GM19463 (cell line): ENCODE results near the gene CACNA2D1.
"Not testable (repeated sequence)": the region's sequence is repeated elsewhere in the genome, so short reads cannot be mapped to it uniquely, and the experiment has no call there.

ENCODE experiments used
- ATAC-seq: cut with Tn5 transposase; IDR thresholded peaks from one replicate; pipeline ENCODE4 v1.9.1; 2021; ENCODE audit warnings: mild to moderate bottlenecking, moderate library complexity; ENCODE audit not compliant: unreplicated experiment

The CACNA2D1 gene

GRCh38 chr7:82434275-82435022, 9.1 kb downstream of the CACNA2D1 start:
- ATAC-seq, result no peak

GRCh38 chr7:82433507-82433906, 10.1 kb downstream of the CACNA2D1 start:
- ATAC-seq, result no peak

GRCh38 chr7:82432743-82433142, 10.8 kb downstream of the CACNA2D1 start:
- ATAC-seq, result not testable (repeated sequence)

GRCh38 chr7:82430500-82431465, 12.8 kb downstream of the CACNA2D1 start:
- no peak for ATAC-seq

GRCh38 chr7:82429408-82429807, 14.2 kb downstream of the CACNA2D1 start:
- no peak for ATAC-seq

GRCh38 chr7:82428186-82428961, 15.2 kb downstream of the CACNA2D1 start:
- ATAC-seq, result no peak

GRCh38 chr7:82423446-82423845, 20.1 kb downstream of the CACNA2D1 start:
- ATAC-seq, result no peak

GRCh38 chr7:82419200-82419599, 24.4 kb downstream of the CACNA2D1 start:
- no peak for ATAC-seq

GRCh38 chr7:82417898-82418297, 25.7 kb downstream of the CACNA2D1 start:
- ATAC-seq, result no peak

- no peak for ATAC-seq
These were observed 27.2 kb downstream of the CACNA2D1 start for GRCh38 chr7:82416402-82416801.

- ATAC-seq, result no peak
These were observed 29.2 kb downstream of the CACNA2D1 start for GRCh38 chr7:82414389-82414788.

- no peak for ATAC-seq
These were observed 30.3 kb downstream of the CACNA2D1 start for GRCh38 chr7:82413237-82413636.

- no peak for ATAC-seq
These were observed 31.8 kb downstream of the CACNA2D1 start for GRCh38 chr7:82411732-82412131.

GRCh38 chr7:82410461-82410860, 33.1 kb downstream of the CACNA2D1 start:
- no peak for ATAC-seq

GRCh38 chr7:82406937-82407336, 36.6 kb downstream of the CACNA2D1 start:
- no peak for ATAC-seq

- no peak for ATAC-seq
These were observed 38.3 kb downstream of the CACNA2D1 start for GRCh38 chr7:82405301-82405700.

GRCh38 chr7:82404652-82405051, 38.9 kb downstream of the CACNA2D1 start:
- ATAC-seq, result no peak

- ATAC-seq, result no peak
These were observed 39.5 kb downstream of the CACNA2D1 start for GRCh38 chr7:82404094-82404493.

GRCh38 chr7:82397879-82398524, 45.6 kb downstream of the CACNA2D1 start:
- ATAC-seq, result no peak

GRCh38 chr7:82396343-82396742, 47.2 kb downstream of the CACNA2D1 start:
- no peak for ATAC-seq

- ATAC-seq, result no peak
These were observed 48.4 kb downstream of the CACNA2D1 start for GRCh38 chr7:82395147-82395546.
